ENCODE measurements around the gene GAS7. TPM values are rescaled to one million over a fixed set of nuclear protein-coding genes. Genes with fewer than 3 reads are reported as not detected.

GAS7 gene
- total RNA-seq, 1 donor from 2014 or later, result 0.08 TPM

GRCh38 chr17:10139577-10139976 lies 58.8 kb downstream of the GAS7 start:
- DNase-seq (ENCODE audit: low read depth), result no peak

- no peak for DNase-seq (ENCODE audit: low read depth)
These were observed 62.0 kb downstream of the GAS7 start for GRCh38 chr17:10136258-10136981.

GRCh38 chr17:10135539-10136257 lies 62.7 kb downstream of the GAS7 start:
- no peak for DNase-seq (ENCODE audit: low read depth)

GRCh38 chr17:10130677-10131076 lies 67.7 kb downstream of the GAS7 start:
- no peak for DNase-seq (ENCODE audit: low read depth)

GRCh38 chr17:10130263-10130662 lies 68.1 kb downstream of the GAS7 start:
- DNase-seq (ENCODE audit: low read depth), result no peak

GRCh38 chr17:10127819-10128425 lies 70.5 kb downstream of the GAS7 start:
- DNase-seq (ENCODE audit: low read depth), result no peak

- no peak for DNase-seq (ENCODE audit: low read depth)
These were observed 71.5 kb downstream of the GAS7 start for GRCh38 chr17:10126616-10127501.

GRCh38 chr17:10126276-10126615 lies 72.2 kb downstream of the GAS7 start:
- no peak for DNase-seq (ENCODE audit: low read depth)

- DNase-seq (ENCODE audit: low read depth), result no peak
These were observed 72.7 kb downstream of the GAS7 start for GRCh38 chr17:10125531-10126275.

- no peak for DNase-seq (ENCODE audit: low read depth)
These were observed 75.3 kb downstream of the GAS7 start for GRCh38 chr17:10123093-10123492.

- no peak for DNase-seq (ENCODE audit: low read depth)
These were observed 76.3 kb downstream of the GAS7 start for GRCh38 chr17:10121971-10122707.

- no peak for DNase-seq (ENCODE audit: low read depth)
These were observed 77.7 kb downstream of the GAS7 start for GRCh38 chr17:10120749-10121148.

- DNase-seq (ENCODE audit: low read depth), result no peak
These were observed 78.3 kb downstream of the GAS7 start for GRCh38 chr17:10120109-10120485.

GRCh38 chr17:10119203-10120108 lies 79.0 kb downstream of the GAS7 start:
- no peak for DNase-seq (ENCODE audit: low read depth)

- DNase-seq (ENCODE audit: low read depth), result no peak
These were observed 79.6 kb downstream of the GAS7 start for GRCh38 chr17:10118788-10119130.

GRCh38 chr17:10117581-10118001 lies 80.8 kb downstream of the GAS7 start:
- no peak for DNase-seq (ENCODE audit: low read depth)

- no peak for DNase-seq (ENCODE audit: low read depth)
These were observed 81.5 kb downstream of the GAS7 start for GRCh38 chr17:10116753-10117420.

- DNase-seq (ENCODE audit: low read depth), result no peak
These were observed 82.1 kb downstream of the GAS7 start for GRCh38 chr17:10116267-10116666.

- no peak for DNase-seq (ENCODE audit: low read depth)
These were observed 82.9 kb downstream of the GAS7 start for GRCh38 chr17:10115536-10115932.

All from myocyte (in vitro differentiated cells).